GM12892 (cell line): ENCODE measurements around the gene ZDHHC11B.
"Not testable (repeated sequence)": the region's sequence is repeated elsewhere in the genome, so short reads cannot be mapped to it uniquely, and the experiment has no call there.

Source experiments
- POLR2A ChIP-seq: IDR thresholded peaks from 2 replicates; pipeline ENCODE4 v1.6.1; 2011; ENCODE audit warnings: low read depth, low read length, control low read depth
- TAF1 ChIP-seq: IDR thresholded peaks from 2 replicates; pipeline ENCODE4 v1.6.1; 2011; ENCODE audit warnings: low read depth, mild to moderate bottlenecking, control low read depth, low read length, borderline replicate concordance

- not testable (repeated sequence) for TF ChIP-seq TAF1, POLR2A
These were observed 40.7 kb downstream of the ZDHHC11B start for GRCh38 chr5:743696-744404.
